ENCODE measurements around the gene KLHL22. TPM values are rescaled to one million over a fixed set of nuclear protein-coding genes. Genes with fewer than 3 reads are reported as not detected.

Gene KLHL22
- total RNA-seq, 1 experiment from 2014 or later, result 14.5 TPM

DNA sequence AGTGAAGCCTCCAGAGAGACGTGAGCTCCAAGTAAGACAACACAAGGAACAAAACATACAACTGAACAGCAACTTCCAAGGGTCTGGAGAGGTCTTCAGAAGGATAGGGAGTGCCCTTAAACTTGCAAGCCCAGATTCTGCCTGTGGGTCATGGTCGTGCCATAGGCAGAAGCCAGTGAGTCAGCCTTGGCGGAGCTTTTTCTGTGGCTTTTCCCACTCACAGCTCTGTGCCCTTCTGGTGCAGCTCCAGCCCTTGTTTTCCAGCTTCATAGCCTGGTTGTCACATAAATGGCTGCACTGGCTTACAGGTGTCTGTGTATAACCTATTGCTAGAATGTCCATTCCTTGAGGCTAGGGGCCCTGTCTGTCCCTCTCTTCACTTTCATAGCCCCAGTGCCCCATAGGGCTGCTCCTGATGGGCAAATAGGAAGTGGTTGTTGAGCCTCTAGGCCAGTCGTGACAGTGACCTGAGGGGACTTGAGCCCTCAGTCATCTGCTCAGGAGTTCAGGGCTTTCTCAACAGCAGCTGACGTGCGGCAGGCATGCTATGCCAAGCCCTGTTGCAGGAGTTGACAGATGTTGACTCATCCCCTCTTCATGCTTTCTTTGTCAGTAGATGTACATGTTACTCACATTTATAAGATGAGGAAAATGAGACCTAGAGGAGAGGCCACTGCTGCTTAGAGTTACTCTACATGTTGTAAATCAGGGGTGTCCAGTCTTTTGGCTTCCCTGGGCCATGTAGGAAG is 19.2 kb upstream of the KLHL22 start:
- BruUV-seq (replicated peaks), result no TSS peak
- POLR2A ChIA-PET, result no interaction called here
- Histone ChIP-seq H3K36me3 (ENCODE audit: control insufficient read depth, insufficient read depth, low read length) (no peaks in the 10 kb centered on the region), H3K4me1 (ENCODE audit: control insufficient read depth, insufficient read depth, low read length) (peaks cover 14% of the 10 kb centered on the region), H3K27ac (ENCODE audit: low read length) (no peak overlapping the region), H3K27me3 (ENCODE audit: control insufficient read depth, insufficient read depth, low read length) (no peaks in the 10 kb centered on the region), H3K4me3 (ENCODE audit: low read depth in 2 of 2, low read length in 2 of 2) (no peak overlapping the region), H3K9me3 (ENCODE audit: control insufficient read depth, insufficient read depth, low read depth, low read length) (no peaks in the 10 kb centered on the region)
- TF ChIP-seq, protein P1, sequence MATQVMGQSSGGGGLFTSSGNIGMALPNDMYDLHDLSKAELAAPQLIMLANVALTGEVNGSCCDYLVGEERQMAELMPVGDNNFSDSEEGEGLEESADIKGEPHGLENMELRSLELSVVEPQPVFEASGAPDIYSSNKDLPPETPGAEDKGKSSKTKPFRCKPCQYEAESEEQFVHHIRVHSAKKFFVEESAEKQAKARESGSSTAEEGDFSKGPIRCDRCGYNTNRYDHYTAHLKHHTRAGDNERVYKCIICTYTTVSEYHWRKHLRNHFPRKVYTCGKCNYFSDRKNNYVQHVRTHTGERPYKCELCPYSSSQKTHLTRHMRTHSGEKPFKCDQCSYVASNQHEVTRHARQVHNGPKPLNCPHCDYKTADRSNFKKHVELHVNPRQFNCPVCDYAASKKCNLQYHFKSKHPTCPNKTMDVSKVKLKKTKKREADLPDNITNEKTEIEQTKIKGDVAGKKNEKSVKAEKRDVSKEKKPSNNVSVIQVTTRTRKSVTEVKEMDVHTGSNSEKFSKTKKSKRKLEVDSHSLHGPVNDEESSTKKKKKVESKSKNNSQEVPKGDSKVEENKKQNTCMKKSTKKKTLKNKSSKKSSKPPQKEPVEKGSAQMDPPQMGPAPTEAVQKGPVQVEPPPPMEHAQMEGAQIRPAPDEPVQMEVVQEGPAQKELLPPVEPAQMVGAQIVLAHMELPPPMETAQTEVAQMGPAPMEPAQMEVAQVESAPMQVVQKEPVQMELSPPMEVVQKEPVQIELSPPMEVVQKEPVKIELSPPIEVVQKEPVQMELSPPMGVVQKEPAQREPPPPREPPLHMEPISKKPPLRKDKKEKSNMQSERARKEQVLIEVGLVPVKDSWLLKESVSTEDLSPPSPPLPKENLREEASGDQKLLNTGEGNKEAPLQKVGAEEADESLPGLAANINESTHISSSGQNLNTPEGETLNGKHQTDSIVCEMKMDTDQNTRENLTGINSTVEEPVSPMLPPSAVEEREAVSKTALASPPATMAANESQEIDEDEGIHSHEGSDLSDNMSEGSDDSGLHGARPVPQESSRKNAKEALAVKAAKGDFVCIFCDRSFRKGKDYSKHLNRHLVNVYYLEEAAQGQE (IDR thresholded peaks at IDR 0.05; ENCODE audit: insufficient read depth in 1 of 2, low read depth in 2 of 2, low read length in 1 of 2), result no peak
- TF ChIP-seq TCF7L2 (IDR thresholded peaks at IDR 0.05; ENCODE audit: low read depth, low read length) (no peak), POLR2AphosphoS5 (IDR thresholded peaks at IDR 0.05; ENCODE audit: low read depth, low read length) (no peak), SIN3A (IDR thresholded peaks at IDR 0.05; ENCODE audit: borderline replicate concordance, insufficient read depth, low read depth, low read length) (no peak)
- TF ChIP-seq, protein P2, sequence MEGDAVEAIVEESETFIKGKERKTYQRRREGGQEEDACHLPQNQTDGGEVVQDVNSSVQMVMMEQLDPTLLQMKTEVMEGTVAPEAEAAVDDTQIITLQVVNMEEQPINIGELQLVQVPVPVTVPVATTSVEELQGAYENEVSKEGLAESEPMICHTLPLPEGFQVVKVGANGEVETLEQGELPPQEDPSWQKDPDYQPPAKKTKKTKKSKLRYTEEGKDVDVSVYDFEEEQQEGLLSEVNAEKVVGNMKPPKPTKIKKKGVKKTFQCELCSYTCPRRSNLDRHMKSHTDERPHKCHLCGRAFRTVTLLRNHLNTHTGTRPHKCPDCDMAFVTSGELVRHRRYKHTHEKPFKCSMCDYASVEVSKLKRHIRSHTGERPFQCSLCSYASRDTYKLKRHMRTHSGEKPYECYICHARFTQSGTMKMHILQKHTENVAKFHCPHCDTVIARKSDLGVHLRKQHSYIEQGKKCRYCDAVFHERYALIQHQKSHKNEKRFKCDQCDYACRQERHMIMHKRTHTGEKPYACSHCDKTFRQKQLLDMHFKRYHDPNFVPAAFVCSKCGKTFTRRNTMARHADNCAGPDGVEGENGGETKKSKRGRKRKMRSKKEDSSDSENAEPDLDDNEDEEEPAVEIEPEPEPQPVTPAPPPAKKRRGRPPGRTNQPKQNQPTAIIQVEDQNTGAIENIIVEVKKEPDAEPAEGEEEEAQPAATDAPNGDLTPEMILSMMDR (IDR thresholded peaks at IDR 0.05), result no peak
- DNase-seq (ENCODE audit: low read depth, low spot score) (no peak), ATAC-seq (no peak)
- intact Hi-C loops (cut with micrococcal nuclease; ENCODE audit: unreplicated experiment), result no loop called here
- CTCF ChIA-PET, result no interaction called here
- in situ Hi-C loops (cut with HindIII; ENCODE audit: low pct_unique_long_range_greater_than_20kb, low sequenced_read_pairs), result no loop called here

DNA sequence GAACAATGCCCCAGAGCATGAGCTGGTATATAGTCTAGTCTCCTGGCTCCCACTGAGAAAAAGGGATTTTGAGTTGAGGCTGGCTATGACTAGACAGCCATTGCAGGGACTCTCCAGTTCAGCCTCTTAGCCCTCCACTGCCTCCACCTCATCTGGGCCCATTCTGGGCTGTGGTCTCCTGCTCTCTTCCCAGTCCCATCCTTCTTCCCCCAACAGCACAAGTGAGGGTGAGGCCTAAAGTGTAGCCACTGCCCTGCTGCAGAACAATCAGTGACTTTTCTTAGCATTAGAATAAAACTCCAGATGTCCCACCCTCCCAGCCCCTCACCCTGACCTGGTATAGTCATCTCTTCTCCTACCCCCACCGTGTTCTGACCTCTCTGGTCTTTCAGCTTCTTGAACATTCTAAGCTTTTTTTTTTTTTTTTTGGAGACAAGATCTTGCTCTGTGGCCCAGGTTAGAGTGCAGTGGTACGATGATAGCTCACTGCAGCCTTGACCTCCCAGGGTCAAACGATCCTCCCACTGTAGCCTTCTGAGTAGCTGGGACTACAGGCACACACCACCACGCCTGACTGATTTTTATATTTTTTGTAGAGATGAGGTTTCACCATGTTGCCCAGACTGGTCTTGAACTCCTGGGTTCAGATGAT is 16.1 kb upstream of the KLHL22 start:
- BruUV-seq (replicated peaks), result no TSS peak
- H3K27ac ChIP-seq (ENCODE audit: low read length), result no peak overlapping the region; the same call in 1 of the 2 replicates
- H3K27me3 ChIP-seq (ENCODE audit: control insufficient read depth, insufficient read depth, low read length), result no peaks in the 10 kb centered on the region
- POLR2A ChIA-PET, result no interaction called here
- H3K4me1 ChIP-seq (ENCODE audit: control insufficient read depth, insufficient read depth, low read length), result peaks cover 23% of the 10 kb centered on the region
- CTCF ChIA-PET, result interaction anchor here (0.5 to 1.6 kb wide), 3 partner anchors 43 to 93 kb away, joined by 3 to 6 read pairs (median 4); no protein-coding TSS in a partner anchor
- H3K4me3 ChIP-seq (ENCODE audit: low read depth in 2 of 2, low read length in 2 of 2), result no peak overlapping the region
- intact Hi-C loops (cut with micrococcal nuclease; ENCODE audit: unreplicated experiment), result no loop called here
- ATAC-seq (no peak), DNase-seq (ENCODE audit: low read depth, low spot score) (no peak)
- no peaks in the 10 kb centered on the region for H3K9me3 ChIP-seq (ENCODE audit: control insufficient read depth, insufficient read depth, low read depth, low read length)
- TF ChIP-seq POLR2AphosphoS5 (IDR thresholded peaks at IDR 0.05; ENCODE audit: low read depth, low read length), result no peak
- TF ChIP-seq, protein P1 (IDR thresholded peaks at IDR 0.05; ENCODE audit: insufficient read depth in 1 of 2, low read depth in 2 of 2, low read length in 1 of 2), result no peak
- no peak for TF ChIP-seq SIN3A (IDR thresholded peaks at IDR 0.05; ENCODE audit: borderline replicate concordance, insufficient read depth, low read depth, low read length)
- TF ChIP-seq, protein P2 (IDR thresholded peaks at IDR 0.05), result no peak
- TF ChIP-seq TCF7L2 (IDR thresholded peaks at IDR 0.05; ENCODE audit: low read depth, low read length), result no peak
- in situ Hi-C loops (cut with HindIII; ENCODE audit: low pct_unique_long_range_greater_than_20kb, low sequenced_read_pairs), result no loop called here
- peaks cover 4% of the 10 kb centered on the region; the same call in 1 of the 2 replicates for H3K36me3 ChIP-seq (ENCODE audit: control insufficient read depth, insufficient read depth, low read length)

All from Panc1 (cell line).